Right lobe of liver (tissue), 6 donors: ENCODE data around the gene FBXO8. TPM values are rescaled to one million over a fixed set of nuclear protein-coding genes. Genes with fewer than 3 reads are reported as not detected.

ENCODE experiments used
- ATAC-seq, 4 donors: fragments of 200-7000 bp; cut with Tn5 transposase; one replicate each; pipeline ENCODE4 v1.9.1; 2020; ENCODE audit warnings: mild to moderate bottlenecking in 4 of 4, moderate library complexity in 4 of 4
- DNase-seq, 3 donors: peaks; one replicate each; pipeline ENCODE4 v3.0.0-alpha.2; 2020
- H3K27ac ChIP-seq, 3 donors: fragments of 200-600 bp; one replicate each; pipeline ENCODE4 v1.8.0; 2022
- H3K27me3 ChIP-seq, 2 donors: fragments of 200-600 bp; one replicate each; pipeline ENCODE4 v1.8.0; 2022
- H3K36me3 ChIP-seq, 4 donors: fragments of 200-600 bp; sonication (generic) in 1 of 4; one replicate each; pipeline versions ENCODE4 v1.5.1 to v1.8.0; 2017 to 2022; ENCODE audit warnings: control low read depth in 1 of 4
- H3K4me1 ChIP-seq, 4 donors: fragments of 200-600 bp; sonication (generic) in 1 of 4; one replicate each; pipeline versions ENCODE4 v1.5.1 to v1.8.0; 2017 to 2022; ENCODE audit warnings: control low read depth in 1 of 4
- H3K4me3 ChIP-seq, 3 donors: fragments of 200-600 bp; one replicate each; pipeline ENCODE4 v1.8.0; 2022
- H3K9me3 ChIP-seq, 4 donors: fragments of 200-600 bp; sonication (generic) in 1 of 4; one replicate each; pipeline versions ENCODE4 v1.5.1 to v1.8.0; 2017 to 2022; ENCODE audit warnings: control low read depth in 1 of 4
- POLR2A ChIP-seq: fragments of 450-650 bp; IDR thresholded peaks from one replicate; pipeline ENCODE4 v1.6.1; 2017; ENCODE audit warnings: antibody characterized with exemption, mild to moderate bottlenecking
- WGBS: methylation state at CpG from one replicate; pipeline ENCODE4 v1.1.6; 2018; ENCODE audit warnings: low coverage, low lambda C conversion rate; ENCODE audit not compliant: insufficient coverage; ENCODE audit errors: missing lambda C conversion rate; 5-methylcytosine and 5-hydroxymethylcytosine counted together
- intact Hi-C, 2 donors: fragments of 100-400 bp; cut with DNase I; formaldehyde crosslinking; loops; one replicate each; pipeline versions ENCODE4 v1.11.2 to v1.14.1; 2022
- total RNA-seq, 6 experiments: library from RNA; depleted of rRNA in 2 of 6; stranded (reverse); fragments of >200 nt in 2 of 6; fragmentation: NEBNext Ultra II Directional in 3 of 6; extraction: Animal tissue kit (Norgen Biotek cat#: 25700) in 3 of 6; gene quantifications; one replicate each; pipeline versions ENCODE4 v1.1.0 to v1.2.4, GENCODE V29; 2016 to 2023
- TF ChIP-seq, protein P1 (sequence below), 4 donors: fragments of 200-600 bp in 3 of 4; fragments of 450-650 bp in 1 of 4; IDR thresholded peaks; one replicate each; pipeline versions ENCODE4 v1.5.1 to v1.8.0; 2016 to 2022; ENCODE audit warnings: antibody characterized with exemption in 4 of 4, mild to moderate bottlenecking in 2 of 4
- donor health status: DM: no; HTN: yes; CAD: no.
- donor health status: DM: no; HTN: no; CAD: no.
- donor health status: DM: no; HTN: no; CAD: no.
- donor health status: DM: no; HTN: yes; CAD: no.
- donor health status: DM: no; HTN: yes; CAD: no.

Gene FBXO8
- total RNA-seq, 6 experiments from 2014 or later, result 22.9 to 73.3 (median 29.3) TPM

DNA sequence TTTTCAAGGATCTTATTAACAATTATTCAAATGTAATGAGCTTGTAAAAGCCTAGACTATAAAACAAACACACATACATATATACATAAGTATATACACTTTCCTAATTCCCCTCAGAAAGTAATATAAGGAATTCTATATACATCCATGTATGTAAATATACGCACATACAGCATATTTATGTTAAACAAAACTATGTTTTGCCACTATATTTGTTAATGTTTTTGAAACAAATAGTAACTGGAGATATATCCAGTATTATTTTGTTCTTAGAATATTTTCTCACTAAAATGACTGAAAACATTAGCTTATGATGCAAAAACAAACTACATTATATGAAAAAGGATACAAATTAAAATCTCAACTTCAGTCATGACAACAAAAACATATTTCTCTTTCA lies 85.1 kb downstream of the FBXO8 start:
- TF ChIP-seq, protein P1, sequence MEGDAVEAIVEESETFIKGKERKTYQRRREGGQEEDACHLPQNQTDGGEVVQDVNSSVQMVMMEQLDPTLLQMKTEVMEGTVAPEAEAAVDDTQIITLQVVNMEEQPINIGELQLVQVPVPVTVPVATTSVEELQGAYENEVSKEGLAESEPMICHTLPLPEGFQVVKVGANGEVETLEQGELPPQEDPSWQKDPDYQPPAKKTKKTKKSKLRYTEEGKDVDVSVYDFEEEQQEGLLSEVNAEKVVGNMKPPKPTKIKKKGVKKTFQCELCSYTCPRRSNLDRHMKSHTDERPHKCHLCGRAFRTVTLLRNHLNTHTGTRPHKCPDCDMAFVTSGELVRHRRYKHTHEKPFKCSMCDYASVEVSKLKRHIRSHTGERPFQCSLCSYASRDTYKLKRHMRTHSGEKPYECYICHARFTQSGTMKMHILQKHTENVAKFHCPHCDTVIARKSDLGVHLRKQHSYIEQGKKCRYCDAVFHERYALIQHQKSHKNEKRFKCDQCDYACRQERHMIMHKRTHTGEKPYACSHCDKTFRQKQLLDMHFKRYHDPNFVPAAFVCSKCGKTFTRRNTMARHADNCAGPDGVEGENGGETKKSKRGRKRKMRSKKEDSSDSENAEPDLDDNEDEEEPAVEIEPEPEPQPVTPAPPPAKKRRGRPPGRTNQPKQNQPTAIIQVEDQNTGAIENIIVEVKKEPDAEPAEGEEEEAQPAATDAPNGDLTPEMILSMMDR (IDR thresholded peaks at IDR 0.05), result no peak
- TF ChIP-seq POLR2A, result no peak
- H3K27ac ChIP-seq, result no peak overlapping the region
- intact Hi-C loops, result no loop called here
- no peaks in the 10 kb centered on the region for H3K9me3 ChIP-seq
- DNase-seq, result no peak
- H3K36me3 ChIP-seq, result no peaks in the 10 kb centered on the region
- H3K27me3 ChIP-seq, result peaks cover 4 to 5% of the 10 kb centered on the region in 2 donors
- no peak for ATAC-seq
- no peak overlapping the region for H3K4me3 ChIP-seq
- WGBS, result 73% methylated on average over 1 of the region's 1 CpG
- H3K4me1 ChIP-seq, result no peaks in the 10 kb centered on the region

DNA sequence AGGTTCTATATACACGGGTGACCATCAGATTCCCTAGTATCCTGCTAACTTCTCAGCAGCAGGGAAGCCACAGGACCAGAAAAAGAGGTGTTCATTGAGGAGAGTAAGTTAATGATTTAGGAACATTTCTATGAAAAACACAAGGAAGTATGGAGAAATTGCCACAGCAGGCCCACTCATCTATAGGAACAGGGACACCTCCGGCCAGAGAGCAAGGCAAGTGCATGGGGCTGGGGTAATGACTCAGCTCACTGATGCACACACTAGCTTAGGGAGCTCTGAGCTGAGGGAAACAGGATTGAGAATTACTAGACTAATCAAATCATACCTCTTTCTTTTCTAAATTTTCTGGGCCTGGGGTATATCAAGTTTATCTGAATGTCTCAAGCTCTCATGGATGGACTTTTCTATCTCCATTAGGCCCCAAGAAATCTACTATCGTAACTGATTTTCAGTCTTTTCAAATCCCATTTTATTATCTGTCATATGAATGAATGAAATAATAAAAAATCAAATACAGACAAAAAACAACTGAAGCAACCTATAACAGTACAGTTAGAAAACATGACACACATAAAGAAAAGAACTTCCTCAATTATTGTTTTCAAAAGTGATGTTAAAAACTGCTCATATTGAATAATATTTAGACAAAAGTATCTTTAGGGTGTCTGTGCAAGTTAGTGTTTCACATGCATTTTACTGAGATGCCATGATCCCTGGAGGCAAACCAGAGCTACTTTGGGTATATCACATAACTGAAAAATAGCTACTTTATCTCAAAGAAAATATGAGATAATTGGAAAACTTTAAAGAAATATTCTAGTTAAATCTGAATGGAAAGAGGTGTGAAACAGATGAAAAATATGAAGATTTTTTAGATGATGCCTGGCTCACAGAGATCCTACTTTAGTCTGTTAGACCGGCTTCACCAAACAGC lies 89.8 kb downstream of the FBXO8 start:
- no peak overlapping the region for H3K27ac ChIP-seq
- ATAC-seq, result no peak
- 37% methylated on average over 3 of the region's 4 CpGs for WGBS
- no peak for DNase-seq
- H3K4me3 ChIP-seq, result no peak overlapping the region
- no peaks in the 10 kb centered on the region for H3K9me3 ChIP-seq
- intact Hi-C loops, result no loop called here
- H3K36me3 ChIP-seq, result no peaks in the 10 kb centered on the region
- TF ChIP-seq, protein P1 (IDR thresholded peaks at IDR 0.05), result no peak
- TF ChIP-seq POLR2A, result no peak
- no peaks in the 10 kb centered on the region for H3K4me1 ChIP-seq
- H3K27me3 ChIP-seq, result no peaks in the 10 kb centered on the region

DNA sequence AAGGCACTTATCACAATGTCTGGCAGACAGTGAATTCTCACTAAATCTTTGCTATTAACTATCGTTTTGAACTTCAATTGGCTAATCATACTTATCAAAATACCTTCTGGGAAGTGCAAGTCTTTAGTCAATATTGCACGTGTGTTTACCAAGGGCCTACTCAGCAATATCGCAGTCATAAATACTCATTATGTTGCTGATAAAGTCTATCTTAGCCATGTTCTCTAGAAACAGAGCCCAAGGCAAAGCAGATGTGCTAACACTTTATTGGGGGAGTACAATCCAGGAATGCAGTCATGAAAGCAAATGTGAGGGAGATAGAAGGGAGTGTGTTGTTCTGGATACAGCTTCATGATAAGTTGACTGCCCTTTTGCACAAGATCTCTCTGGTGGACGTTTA lies 90.5 kb downstream of the FBXO8 start:
- TF ChIP-seq, protein P1 (IDR thresholded peaks at IDR 0.05), result no peak
- no peak for TF ChIP-seq POLR2A
- 68% methylated on average over 4 of the region's 4 CpGs for WGBS
- Histone ChIP-seq H3K4me1 (no peaks in the 10 kb centered on the region), H3K9me3 (no peaks in the 10 kb centered on the region), H3K4me3 (no peak overlapping the region), H3K36me3 (no peaks in the 10 kb centered on the region), H3K27ac (no peak overlapping the region), H3K27me3 (no peaks in the 10 kb centered on the region)
- DNase-seq, result no peak
- no peak for ATAC-seq
- intact Hi-C loops, result no loop called here

DNA sequence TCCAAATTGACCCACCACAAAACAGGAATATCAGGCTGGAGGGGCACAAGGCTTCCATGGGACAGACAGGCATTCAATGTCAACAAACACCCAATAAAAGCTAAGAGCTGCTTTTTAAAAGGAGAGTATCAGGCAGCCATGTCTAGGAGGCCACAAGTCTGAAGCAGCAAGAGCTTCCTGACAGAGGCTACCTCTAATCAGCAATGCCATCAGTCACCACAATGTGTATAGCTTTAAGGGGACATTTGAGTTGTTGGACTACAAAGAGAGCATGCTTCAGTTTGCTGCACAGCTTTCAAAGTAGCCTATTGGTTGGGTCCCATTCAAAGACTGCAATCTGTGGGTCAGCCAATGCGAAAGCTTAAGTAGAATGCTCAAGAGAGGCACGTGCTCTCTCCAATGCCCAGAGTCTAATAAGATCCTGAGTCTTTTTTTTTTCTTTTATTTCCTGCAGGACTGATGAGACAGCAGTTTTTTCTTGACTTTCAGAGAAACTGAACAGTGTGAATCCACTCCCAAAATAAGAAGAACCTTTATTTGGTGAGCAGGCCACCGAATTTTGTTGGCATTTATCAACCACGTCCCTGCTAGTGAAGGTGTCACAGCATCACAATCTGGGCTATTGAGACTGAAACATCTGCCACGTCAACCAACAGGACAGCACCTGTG lies 92.5 kb downstream of the FBXO8 start:
- Histone ChIP-seq H3K27ac (no peak overlapping the region), H3K9me3 (no peaks in the 10 kb centered on the region), H3K27me3 (no peaks in the 10 kb centered on the region), H3K4me1 (no peaks in the 10 kb centered on the region), H3K4me3 (no peak overlapping the region), H3K36me3 (no peaks in the 10 kb centered on the region)
- intact Hi-C loops, result no loop called here
- ATAC-seq (no peak), DNase-seq (no peak)
- 39% methylated on average over 5 of the region's 5 CpGs for WGBS
- TF ChIP-seq, protein P1 (IDR thresholded peaks at IDR 0.05), result no peak
- TF ChIP-seq POLR2A, result no peak
